ENCODE data around the gene MTA2.
"Not testable (repeated sequence)": the region's sequence is repeated elsewhere in the genome, so short reads cannot be mapped to it uniquely, and the experiment has no call there.

The MTA2 gene

GRCh38 chr11:62565100-62565802 is 36.4 kb downstream of the MTA2 start:
- DNase-seq = no peak

- not testable (repeated sequence) for DNase-seq
Observed at GRCh38 chr11:62561677-62562230, 39.9 kb downstream of the MTA2 start.

GRCh38 chr11:62560566-62561103 is 41.0 kb downstream of the MTA2 start:
- peak; percentile 74 to 81 for DNase-seq

GRCh38 chr11:62559626-62560025 is 42.0 kb downstream of the MTA2 start:
- DNase-seq = not testable (repeated sequence)

- no peak for DNase-seq
Observed at GRCh38 chr11:62559204-62559603, 42.5 kb downstream of the MTA2 start.

GRCh38 chr11:62558669-62559068 is 43.0 kb downstream of the MTA2 start:
- no peak for DNase-seq

DNA sequence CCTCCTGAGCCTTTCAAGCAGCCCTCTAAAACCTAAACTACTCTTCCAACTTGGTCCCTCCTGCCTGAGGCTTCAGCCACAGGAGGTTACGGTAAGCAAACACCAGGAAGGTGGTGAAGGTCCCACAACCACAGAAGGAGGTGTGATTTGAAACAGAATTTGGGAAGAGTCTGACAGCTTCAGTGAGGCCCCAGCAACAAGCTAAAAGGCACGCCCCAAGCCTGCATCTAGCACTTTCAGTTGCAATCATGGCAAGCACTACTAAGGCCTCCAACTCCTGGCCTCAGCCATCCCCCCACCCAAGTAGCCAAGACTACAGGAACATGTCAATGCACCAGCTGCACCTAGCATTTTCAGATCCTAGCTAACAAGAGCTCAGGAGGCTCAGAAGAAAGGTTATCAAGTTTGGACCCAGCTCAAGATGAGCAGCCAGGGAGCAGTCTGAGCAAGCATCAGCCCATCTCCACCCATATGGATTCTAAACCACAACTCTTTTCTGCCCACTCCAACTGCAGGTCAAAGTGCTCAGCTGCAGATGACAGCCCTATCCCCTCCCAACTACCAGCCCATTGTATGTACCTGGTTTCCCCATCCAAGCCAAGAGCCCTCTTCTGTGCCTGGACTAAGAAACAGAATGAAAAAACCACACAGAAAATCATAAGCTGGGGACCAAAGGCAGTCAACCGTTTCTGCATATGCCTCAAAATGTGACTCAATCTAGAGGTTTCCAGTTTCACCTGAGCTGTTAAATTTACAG is 44.6 kb downstream of the MTA2 start:
- peak; percentile 56 to 65 for DNase-seq

GRCh38 chr11:62556108-62556874 is 45.4 kb downstream of the MTA2 start:
- DNase-seq = peak; percentile 70 to 81

DNA sequence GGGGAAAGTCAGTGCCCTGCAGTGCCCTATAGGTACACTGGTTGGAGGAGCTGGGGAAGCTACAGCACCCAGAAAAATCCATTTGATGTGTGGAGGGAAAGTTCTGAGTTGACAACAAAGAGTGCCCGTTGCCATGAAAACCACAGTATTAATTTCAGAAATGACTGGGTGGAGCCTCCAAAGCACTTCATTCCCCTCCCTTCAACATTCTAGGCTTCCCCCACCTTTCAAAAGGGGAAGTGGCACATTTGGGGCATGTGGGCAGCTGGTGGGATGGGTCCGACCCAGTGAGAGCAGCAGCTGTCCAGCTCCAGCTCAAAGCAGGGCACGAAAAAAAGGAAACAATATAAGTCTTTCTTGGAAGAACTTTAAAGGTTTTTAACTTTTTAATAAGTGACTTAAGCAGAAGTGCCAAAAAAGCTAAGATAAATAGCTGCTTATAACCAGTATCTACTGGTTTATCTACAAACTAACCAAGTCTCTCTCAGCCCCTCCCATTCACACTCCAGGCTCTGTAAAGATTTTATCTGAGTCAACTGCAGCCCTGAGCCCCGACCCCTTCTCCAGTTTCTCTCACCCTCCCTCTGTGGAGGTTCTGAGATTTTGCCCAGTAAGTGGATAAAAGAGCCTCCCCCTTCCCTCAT is 46.1 kb downstream of the MTA2 start:
- peak; percentile 49 to 60 for DNase-seq

DNA sequence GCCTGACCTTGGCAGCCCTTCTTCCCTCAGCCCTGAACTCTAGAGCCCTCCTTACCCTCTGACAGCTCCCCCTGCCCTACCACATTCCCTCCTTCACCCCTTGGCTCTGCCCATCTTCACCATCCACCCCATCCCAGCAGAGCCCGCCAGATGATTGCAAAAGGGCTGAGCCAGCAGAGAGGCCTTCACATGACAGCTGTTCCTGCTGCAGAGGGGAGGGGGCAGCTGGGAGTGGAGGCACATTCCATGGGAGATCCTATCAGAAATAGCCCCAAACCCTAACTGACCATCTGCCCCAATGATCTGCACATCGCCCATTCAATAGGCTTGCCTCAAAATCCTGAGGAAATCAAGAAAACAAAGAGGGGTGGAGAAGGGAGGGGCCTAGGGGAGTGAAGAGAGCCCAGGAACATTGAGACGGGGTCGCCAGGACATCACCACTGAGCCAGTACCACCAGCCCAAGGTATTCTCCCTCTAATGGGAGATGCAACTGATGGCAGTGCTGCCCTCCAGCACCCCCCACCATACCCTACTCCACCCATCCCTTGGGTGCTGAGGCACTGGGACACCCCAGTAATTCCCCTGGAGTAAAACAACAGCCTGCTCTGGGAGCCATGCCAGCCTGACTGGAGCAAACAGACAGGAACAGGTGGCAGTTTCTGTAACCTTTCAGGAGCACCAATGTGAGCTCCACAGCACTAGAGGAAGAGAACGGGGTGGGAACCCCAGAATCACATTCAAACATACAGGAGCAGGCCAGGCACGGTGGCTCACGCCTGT is 47.1 kb downstream of the MTA2 start:
- DNase-seq = no peak

DNA sequence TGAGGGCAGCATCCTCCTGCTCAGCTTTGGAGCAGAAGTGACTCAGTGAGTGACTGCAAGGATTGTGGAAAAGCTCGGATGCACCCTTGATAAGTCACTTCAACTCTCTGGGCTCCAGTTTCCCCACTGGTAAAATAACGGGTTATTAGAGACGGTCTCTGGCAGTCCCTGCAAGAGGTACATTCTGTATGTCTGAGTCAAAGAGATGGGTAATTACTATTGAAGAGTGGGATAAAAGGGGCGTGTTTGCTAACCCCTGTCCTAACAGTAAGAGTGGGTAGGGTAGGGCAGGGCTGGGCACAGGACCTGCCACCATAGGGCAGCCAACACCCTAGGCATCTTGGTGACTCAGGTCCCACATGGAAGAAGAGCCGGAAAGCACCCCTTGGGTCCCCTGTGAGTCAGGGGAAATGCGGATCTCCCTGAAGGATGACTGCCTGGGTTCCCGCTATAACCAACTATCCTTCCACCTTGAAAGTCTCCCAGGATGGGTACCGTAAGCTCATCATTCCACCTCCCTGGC is 47.8 kb downstream of the MTA2 start:
- no peak for DNase-seq

GRCh38 chr11:62553080-62553838 is 48.4 kb downstream of the MTA2 start:
- DNase-seq = peak; percentile 41 to 50

GRCh38 chr11:62552485-62553079 is 49.1 kb downstream of the MTA2 start:
- DNase-seq = no peak

DNA sequence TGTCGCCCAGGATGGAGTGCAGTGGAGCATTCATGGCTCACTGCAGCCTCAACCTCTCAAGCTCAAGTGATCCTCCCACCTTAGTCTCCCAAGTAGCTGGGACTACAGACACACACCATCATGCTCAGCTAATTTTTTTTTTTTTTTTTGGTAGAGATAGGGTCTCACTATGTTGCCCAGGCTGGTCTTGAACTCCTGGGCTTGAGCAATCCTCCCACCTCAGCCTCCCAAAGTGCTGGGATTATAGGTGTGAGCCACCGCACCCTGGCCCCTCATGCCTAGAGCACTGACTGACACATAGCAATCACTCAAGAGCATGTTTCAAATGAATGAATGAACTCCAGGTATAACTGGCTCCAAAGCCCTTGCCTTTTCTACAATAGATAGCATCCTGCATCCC is 51.2 kb downstream of the MTA2 start:
- not testable (repeated sequence) for DNase-seq

DNA sequence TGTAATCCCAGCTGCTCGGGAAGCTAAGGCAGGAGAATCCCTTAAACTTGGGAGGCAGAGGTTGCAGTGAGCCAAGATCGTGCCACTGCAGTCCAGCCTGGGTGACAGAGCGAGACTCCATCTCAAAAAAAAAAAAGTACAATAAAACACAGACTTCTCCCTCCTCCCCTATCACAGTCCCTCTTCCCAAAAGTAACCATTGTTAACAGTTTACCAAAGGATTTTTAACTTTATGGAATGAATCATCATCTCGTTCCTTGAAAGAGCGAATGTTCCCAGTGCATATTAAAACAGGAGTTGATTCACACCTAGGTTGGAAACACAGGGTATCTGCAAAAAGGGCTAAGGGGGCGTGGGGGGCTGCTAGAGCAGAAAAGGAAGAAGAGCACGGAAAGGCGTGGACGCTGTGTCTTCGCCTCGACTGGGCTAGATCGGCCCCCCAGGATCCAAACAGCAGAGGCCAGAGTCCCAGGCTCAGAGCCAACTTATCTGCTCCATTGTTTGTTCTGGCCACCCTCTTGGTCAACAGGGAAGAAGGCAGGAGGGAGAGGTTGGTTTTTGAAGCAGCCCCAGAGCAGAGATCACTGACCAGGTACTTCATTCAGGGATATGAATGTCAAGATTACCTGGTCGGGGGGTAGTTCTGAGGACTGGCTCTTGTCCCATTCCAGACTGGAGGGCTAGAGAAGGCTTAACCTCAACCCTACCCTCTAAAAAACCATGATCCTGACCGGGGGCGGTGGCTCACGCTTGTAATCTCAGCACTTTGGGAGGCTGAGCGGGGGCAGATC is 52.9 kb downstream of the MTA2 start:
- DNase-seq = no peak

- no peak for DNase-seq
Observed at GRCh38 chr11:62547691-62548281, 53.9 kb downstream of the MTA2 start.

DNA sequence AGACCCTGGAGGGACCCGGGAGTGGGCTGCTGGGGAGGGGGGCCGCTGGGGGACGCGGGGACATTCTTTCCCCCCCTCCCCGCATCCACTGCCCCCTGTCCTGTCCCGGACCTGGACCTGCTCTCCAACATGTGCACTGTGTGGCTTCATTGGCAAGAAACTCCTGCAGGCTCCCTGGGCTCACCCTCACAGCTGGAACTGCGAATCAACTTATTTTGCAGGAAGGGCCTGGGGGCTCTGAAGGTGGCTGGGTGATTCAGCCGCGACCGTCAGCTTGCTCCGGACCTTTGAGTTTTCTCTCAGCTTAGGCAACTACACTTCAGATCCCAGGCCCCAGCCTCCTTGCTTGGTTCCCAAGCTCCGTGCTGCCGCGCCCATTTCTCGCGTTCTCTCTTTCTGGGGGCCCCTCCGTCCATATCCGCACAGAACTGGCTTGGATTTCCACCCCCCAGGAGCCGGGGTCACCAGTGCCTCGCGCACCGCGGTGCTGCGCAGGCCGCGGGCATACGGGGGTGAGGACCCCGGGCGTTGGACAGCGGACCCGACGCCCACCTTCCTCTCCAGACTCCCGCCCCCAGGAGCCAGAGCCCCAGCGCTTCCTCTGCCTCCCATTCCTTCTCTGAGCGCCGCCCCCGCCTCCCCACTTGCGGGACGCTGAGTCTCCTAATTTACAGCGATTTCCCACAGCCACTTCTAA is 54.6 kb downstream of the MTA2 start:
- DNase-seq = no peak

GRCh38 chr11:62546244-62546928 is 55.3 kb downstream of the MTA2 start, which contains the start of gene AHNAK:
Gene AHNAK, minus strand, starts transcription at chr11:62546806. Its CDS starts 10,708 bp downstream, at chr11:62536098.
- peak; percentile 70 to 76 for DNase-seq

All from stimulated activated CD4-positive, alpha-beta T cell treated with anti-CD3 and anti-CD28 coated beads, Interleukin-2, amount 100 ng/mL, for 24 hours (primary cell).